GM19438 (cell line): Measurements from ENCODE around the gene NXPE3.
"Not testable (repeated sequence)": the region's sequence is repeated elsewhere in the genome, so short reads cannot be mapped to it uniquely, and the experiment has no call there.

Experiments
- ATAC-seq: cut with Tn5 transposase; IDR thresholded peaks from one replicate; pipeline ENCODE4 v1.9.1; 2021; ENCODE audit warnings: low read depth; ENCODE audit not compliant: unreplicated experiment

The NXPE3 gene

DNA sequence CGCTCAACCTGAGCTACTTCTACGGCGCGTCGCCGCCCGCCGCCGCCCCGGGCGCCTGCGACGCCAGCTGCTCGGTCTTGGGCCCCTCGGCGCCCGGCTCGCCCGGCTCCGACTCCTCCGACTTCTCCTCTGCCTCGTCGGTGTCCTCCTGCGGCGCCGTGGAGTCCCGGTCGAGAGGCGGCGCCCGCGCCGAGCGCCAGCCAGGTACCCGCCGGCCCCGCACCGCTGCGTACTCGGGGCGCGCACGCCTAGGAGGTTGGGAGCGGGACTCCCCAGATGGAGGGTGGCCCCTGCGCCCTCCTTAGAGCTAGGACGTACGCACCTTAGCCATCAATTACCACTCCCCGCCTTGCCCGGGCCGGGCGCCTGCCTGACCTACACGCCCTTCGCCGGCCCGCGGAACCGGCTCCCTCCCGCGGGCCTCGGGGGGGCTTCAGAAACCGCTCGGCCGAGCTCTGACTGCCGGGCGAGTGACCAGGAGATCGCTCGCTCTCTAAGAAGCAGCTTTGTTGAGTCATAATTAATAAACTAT, 70.8 kb downstream of the NXPE3 start:
- peak; percentile 29 for ATAC-seq

GRCh38 chr3:101850246-101851051, 71.4 kb downstream of the NXPE3 start:
- ATAC-seq = no peak

- ATAC-seq = no peak
Measured at GRCh38 chr3:101851072-101851770, 72.2 kb downstream of the NXPE3 start.

GRCh38 chr3:101851850-101852714, 73.1 kb downstream of the NXPE3 start:
- ATAC-seq = no peak

GRCh38 chr3:101852983-101853840, 74.2 kb downstream of the NXPE3 start:
- no peak for ATAC-seq

DNA sequence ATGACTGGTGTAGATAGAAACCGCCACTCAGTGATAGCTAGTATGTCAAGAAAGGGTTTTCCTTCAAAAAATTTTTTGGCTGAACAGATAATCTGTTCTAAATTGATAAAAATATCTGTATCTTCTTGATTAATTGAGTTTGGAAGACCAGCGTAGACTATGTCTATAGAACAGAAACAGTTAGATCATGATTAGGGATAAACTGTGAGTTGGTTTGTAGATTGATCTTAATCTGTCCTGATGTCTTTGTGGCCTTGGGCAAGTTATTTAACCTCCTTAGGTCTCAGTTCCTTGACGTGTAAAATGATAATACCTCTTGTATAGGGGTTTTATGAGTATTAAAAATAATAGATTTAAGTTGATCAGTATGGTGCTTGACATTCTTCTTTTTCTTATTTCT, 75.0 kb downstream of the NXPE3 start:
- ATAC-seq = no peak

DNA sequence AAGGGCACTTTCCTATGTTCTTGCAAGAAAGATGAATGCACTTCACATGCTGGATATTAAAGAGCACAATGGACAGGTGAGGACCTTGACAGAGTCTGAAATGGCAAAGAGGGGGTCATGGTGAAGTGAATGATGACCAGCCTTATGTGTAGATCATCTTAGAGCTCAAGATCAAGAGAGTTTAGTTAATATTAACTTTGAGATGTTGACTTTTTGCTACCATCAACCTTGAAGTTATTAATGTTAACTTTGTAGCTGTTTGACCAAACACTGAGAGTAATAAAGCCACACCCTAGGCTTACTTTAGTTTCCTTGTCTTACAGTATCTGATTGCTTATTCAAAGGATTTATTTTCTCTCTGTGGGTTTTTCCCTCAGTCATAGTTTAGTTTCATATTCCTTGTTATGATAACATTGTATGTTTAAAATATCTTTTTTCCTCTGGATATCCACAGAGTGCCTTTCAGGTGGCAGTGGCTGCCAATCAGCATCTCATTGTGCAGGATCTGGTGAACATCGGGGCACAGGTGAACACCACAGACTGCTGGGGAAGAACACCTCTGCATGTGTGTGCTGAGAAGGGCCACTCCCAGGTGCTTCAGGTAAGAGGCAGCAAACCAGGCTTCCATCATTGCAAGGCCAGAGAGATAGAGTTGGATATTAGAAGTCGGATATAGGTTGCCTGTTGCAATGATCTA, 75.7 kb downstream of the NXPE3 start:
- no peak for ATAC-seq

DNA sequence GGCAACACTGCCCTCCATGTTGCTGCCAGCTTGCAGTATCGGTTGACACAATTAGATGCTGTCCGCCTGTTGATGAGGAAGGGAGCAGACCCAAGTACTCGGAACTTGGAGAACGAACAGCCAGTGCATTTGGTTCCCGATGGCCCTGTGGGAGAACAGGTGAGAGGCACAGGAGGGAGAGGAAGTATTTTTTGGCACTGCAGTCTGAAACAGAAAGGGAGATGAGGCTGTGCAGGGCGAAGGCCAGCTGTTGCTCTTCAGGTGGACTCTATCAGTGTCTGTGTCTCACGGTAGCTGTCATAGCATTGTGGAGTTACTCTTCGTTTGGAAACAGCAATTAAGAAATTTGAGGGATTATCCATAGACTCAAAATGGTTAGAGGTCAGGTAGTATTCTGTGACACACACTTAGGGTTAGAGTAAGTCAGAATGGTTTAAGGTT, 78.3 kb downstream of the NXPE3 start:
- no peak for ATAC-seq

- ATAC-seq = no peak
Measured at GRCh38 chr3:101858464-101859030, 79.5 kb downstream of the NXPE3 start.

GRCh38 chr3:101859882-101860448, 81.0 kb downstream of the NXPE3 start:
- no peak for ATAC-seq

GRCh38 chr3:101861212-101861788, 82.3 kb downstream of the NXPE3 start:
- no peak for ATAC-seq

- ATAC-seq = no peak
Measured at GRCh38 chr3:101861789-101862415, 82.9 kb downstream of the NXPE3 start.

DNA sequence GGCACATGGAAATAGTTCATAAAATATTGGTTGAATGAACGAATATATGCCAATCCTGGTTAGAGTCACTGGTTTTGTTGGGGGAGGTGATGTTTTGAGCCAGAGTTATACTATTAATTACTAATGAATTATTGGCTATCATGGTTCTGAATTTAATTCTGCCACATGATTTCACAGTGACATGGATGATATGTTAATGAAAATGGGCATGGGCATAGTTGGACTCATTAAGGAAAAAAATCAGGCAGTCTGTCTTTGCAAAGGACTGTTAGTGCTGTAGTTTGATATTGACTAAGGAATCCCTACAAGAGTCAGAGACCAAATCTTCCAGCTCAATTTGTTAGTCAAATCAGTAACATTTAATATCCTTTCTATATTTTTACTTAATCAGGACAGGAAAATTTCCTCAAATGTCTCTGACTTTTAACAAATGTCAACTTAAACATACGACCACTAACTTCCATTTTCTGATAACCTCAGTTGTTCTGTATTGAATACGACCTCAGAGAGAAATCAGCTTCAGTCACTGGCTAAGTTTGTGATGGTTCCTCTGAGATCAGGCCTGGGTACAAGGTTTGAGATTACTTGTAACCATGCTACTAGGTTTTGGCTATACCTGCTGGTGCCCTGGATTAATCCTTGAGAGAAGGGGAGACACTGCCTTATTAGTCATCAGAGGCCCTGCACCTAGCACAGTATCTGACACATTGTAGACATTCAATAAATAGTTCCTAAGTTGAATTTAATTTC, 83.6 kb downstream of the NXPE3 start:
- no peak for ATAC-seq

DNA sequence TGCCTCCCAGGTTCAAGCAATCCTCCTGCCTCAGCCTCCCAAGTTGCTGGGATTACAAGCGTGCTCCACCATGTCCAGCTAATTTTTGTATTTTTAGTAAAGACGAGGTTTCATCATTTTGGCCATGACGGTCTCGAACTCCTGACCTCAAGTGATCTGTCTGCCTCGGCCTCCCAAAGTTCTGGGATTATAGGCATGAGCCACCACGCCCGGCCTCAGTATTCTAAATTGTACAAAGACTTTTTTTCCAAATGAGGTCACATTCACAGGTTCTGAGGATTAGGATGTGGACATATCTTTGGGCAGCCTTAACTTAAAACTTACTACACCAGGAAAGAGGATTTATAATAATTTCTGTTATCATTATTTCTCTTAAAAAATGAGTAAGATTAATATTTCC, 85.9 kb downstream of the NXPE3 start:
- ATAC-seq = not testable (repeated sequence)

- ATAC-seq = no peak
Measured at GRCh38 chr3:101865751-101866509, 86.9 kb downstream of the NXPE3 start.

DNA sequence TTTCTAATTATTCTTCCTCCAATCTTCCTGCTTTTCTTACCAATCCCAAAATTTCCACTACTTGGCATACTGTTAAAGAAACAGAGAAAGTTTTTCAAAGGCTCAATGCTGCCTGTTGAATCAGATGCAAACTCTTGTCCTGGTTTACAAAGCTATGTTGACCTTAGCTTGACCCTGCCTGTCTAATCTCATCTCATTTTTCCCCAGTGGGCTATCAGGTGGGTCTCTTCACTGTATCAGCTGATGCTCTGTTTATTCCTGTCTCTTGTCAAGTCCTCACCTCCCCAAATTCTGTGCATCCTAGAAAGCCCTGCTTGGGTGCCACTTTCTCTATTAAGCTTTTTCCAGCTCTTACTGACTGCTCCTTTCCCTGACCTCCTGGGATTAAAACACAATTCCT, 88.5 kb downstream of the NXPE3 start:
- no peak for ATAC-seq
